Loucy (cell line): Measurements from ENCODE around the gene S100A6.

Source experiments
- EZH2phosphoT487 ChIP-seq: fragments of 200-600 bp; IDR thresholded peaks from 2 replicates; pipeline ENCODE4 v1.6.1; 2018; ENCODE audit warnings: antibody characterized with exemption, mild to moderate bottlenecking, moderate library complexity, borderline replicate concordance
- TF ChIP-seq, protein P1 (sequence below): fragments of 200-600 bp; sonication (generic); conservative IDR thresholded peaks from 2 replicates; pipeline ENCODE4 v1.5.1; 2014; ENCODE audit warnings: mild to moderate bottlenecking, antibody characterized with exemption, low read length

DNA sequence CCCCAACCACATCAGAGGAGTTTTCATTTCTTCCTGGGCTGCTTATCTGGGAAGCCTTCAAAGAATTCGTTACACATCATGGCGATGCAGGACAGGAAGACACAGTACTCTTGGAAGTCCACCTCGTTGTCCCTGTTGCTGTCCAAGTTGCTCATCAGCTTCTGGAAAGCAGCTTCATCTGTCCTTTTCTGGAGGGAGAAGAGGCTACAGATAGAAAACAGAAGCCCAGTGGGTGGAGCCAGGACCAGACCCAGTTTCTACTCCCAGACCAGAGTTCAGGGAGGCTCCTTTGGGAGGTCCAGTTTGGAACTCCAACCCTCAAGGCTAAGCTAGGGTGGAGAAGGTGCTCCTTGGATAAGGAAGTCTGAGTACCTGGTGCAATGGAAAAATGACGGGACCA is 7.9 kb upstream of the S100A6 start:
- TF ChIP-seq EZH2phosphoT487, result no peak
- TF ChIP-seq, protein P1, sequence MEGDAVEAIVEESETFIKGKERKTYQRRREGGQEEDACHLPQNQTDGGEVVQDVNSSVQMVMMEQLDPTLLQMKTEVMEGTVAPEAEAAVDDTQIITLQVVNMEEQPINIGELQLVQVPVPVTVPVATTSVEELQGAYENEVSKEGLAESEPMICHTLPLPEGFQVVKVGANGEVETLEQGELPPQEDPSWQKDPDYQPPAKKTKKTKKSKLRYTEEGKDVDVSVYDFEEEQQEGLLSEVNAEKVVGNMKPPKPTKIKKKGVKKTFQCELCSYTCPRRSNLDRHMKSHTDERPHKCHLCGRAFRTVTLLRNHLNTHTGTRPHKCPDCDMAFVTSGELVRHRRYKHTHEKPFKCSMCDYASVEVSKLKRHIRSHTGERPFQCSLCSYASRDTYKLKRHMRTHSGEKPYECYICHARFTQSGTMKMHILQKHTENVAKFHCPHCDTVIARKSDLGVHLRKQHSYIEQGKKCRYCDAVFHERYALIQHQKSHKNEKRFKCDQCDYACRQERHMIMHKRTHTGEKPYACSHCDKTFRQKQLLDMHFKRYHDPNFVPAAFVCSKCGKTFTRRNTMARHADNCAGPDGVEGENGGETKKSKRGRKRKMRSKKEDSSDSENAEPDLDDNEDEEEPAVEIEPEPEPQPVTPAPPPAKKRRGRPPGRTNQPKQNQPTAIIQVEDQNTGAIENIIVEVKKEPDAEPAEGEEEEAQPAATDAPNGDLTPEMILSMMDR, result no peak
